Esophagus muscularis mucosa (tissue), 4 donors: ENCODE data around the gene RIOK2. TPM values are rescaled to one million over a fixed set of nuclear protein-coding genes. Genes with fewer than 3 reads are reported as not detected.
"Not testable (repeated sequence)": the region's sequence is repeated elsewhere in the genome, so short reads cannot be mapped to it uniquely, and the experiment has no call there.

Experiments used
- DNase-seq: peaks from one replicate; pipeline ENCODE4 v3.0.0-alpha.2; 2017; ENCODE audit errors: extremely low spot score
- H3K27ac ChIP-seq, 4 donors: fragments of 200-600 bp; sonication (generic); replicated peaks in 1 of 4; 1 replicate in 3 of 4; 2 replicates in 1 of 4; pipeline ENCODE4 v1.5.1; 2016 to 2019; ENCODE audit warnings: mild to moderate bottlenecking in 1 of 4
- H3K27me3 ChIP-seq, 4 donors: fragments of 200-600 bp; sonication (generic); one replicate each; pipeline versions ENCODE4 v1.5.1 to v1.6.0; 2016 to 2019
- H3K36me3 ChIP-seq, 4 donors: fragments of 200-600 bp; sonication (generic); one replicate each; pipeline ENCODE4 v1.5.1; 2016 to 2019
- H3K4me1 ChIP-seq, 4 donors: fragments of 200-600 bp; sonication (generic); one replicate each; pipeline ENCODE4 v1.5.1; 2016 to 2019
- H3K4me3 ChIP-seq, 4 donors: fragments of 200-600 bp; sonication (generic); 1 replicate in 2 of 4; 2 replicates in 2 of 4; pipeline ENCODE4 v1.5.1; 2016 to 2019; ENCODE audit warnings: mild to moderate bottlenecking in 4 of 4, moderate library complexity in 1 of 4
- H3K9me3 ChIP-seq, 4 donors: fragments of 200-600 bp; sonication (generic); 1 replicate in 3 of 4; 2 replicates in 1 of 4; pipeline ENCODE4 v1.5.1; 2016 to 2019
- EP300 ChIP-seq: sonication (generic); formaldehyde crosslinking; IDR thresholded peaks from one replicate; pipeline ENCODE4 v1.6.1; 2017; ENCODE audit warnings: antibody characterized with exemption
- POLR2A ChIP-seq: fragments of 450-650 bp; IDR thresholded peaks from one replicate; pipeline ENCODE4 v1.6.1; 2017; ENCODE audit warnings: antibody characterized with exemption, moderate library complexity, mild to moderate bottlenecking, low read depth
- POLR2AphosphoS5 ChIP-seq, 2 donors: sonication (generic); formaldehyde crosslinking; IDR thresholded peaks; one replicate each; pipeline ENCODE4 v1.6.1; 2017; ENCODE audit warnings: antibody characterized with exemption in 2 of 2
- WGBS: methylation state at CpG from one replicate; pipeline ENCODE4 v1.1.5; 2018; 5-methylcytosine and 5-hydroxymethylcytosine counted together
- intact Hi-C: fragments of 100-400 bp; cut with DNase I; formaldehyde crosslinking; loops from one replicate; pipeline ENCODE4 v1.15.1; 2023
- total RNA-seq, 4 donors: library from RNA; depleted of rRNA; stranded (reverse); fragments of >200 nt; gene quantifications; one replicate each; pipeline versions ENCODE4 v1.1.0 to v1.2.1, GENCODE V29; 2016
- TF ChIP-seq, protein P1 (sequence below), 3 experiments: fragments of 200-600 bp in 2 of 3; fragments of 450-650 bp in 1 of 3; sonication (generic) in 2 of 3; IDR thresholded peaks; one replicate each; pipeline ENCODE4 v1.5.1; 2017 to 2019; ENCODE audit warnings: antibody characterized with exemption in 3 of 3, mild to moderate bottlenecking in 2 of 3, moderate library complexity in 1 of 3

RIOK2 gene
- total RNA-seq, 4 donors from 2014 or later: 9.4 to 28.8 (median 18.7) TPM

- H3K27me3 ChIP-seq: no peaks in the 10 kb centered on the region
- TF ChIP-seq, protein P1, sequence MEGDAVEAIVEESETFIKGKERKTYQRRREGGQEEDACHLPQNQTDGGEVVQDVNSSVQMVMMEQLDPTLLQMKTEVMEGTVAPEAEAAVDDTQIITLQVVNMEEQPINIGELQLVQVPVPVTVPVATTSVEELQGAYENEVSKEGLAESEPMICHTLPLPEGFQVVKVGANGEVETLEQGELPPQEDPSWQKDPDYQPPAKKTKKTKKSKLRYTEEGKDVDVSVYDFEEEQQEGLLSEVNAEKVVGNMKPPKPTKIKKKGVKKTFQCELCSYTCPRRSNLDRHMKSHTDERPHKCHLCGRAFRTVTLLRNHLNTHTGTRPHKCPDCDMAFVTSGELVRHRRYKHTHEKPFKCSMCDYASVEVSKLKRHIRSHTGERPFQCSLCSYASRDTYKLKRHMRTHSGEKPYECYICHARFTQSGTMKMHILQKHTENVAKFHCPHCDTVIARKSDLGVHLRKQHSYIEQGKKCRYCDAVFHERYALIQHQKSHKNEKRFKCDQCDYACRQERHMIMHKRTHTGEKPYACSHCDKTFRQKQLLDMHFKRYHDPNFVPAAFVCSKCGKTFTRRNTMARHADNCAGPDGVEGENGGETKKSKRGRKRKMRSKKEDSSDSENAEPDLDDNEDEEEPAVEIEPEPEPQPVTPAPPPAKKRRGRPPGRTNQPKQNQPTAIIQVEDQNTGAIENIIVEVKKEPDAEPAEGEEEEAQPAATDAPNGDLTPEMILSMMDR (IDR thresholded peaks at IDR 0.05): no peak
- no peak for TF ChIP-seq EP300
- no peak for TF ChIP-seq POLR2AphosphoS5 (IDR thresholded peaks at IDR 0.05)
- no peak for TF ChIP-seq POLR2A
- H3K9me3 ChIP-seq: peaks cover 0 to 6% (median 0%) of the 10 kb centered on the region in 4 donors
- H3K27ac ChIP-seq: no peak overlapping the region
- WGBS: 98% methylated on average over 5 of the region's 6 CpGs
- DNase-seq: no peak
- H3K4me1 ChIP-seq: no peaks in the 10 kb centered on the region
- intact Hi-C loops: no loop called here
- H3K4me3 ChIP-seq: no peak overlapping the region
- H3K36me3 ChIP-seq: no peaks in the 10 kb centered on the region
Observed at GRCh38 chr5:97208184-97208713, 25.2 kb upstream of the RIOK2 start.

DNA sequence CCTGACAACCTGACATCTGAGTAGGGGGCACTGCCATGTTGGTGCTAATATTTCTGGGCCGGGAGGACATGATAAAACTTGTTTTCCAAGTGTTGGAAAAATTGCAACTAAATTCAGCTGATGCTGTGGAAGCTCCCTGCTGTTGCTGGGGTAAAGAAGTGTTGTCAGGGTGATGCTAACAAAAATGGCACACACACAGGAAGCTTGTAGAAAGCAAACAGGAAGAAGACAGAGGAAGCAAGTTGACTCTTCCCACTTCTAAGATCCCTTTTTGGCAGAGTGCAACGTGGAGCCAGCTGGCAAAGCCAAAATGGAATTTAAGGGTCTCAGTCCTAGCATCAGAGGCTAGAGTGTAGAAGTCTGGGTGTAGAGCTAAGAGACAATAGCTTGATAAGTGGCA lies 11.3 kb upstream of the RIOK2 start:
- H3K9me3 ChIP-seq: no peaks in the 10 kb centered on the region
- intact Hi-C loops: no loop called here
- no peaks in the 10 kb centered on the region for H3K27me3 ChIP-seq
- TF ChIP-seq EP300: no peak
- TF ChIP-seq POLR2AphosphoS5 (IDR thresholded peaks at IDR 0.05): no peak
- TF ChIP-seq, protein P1 (IDR thresholded peaks at IDR 0.05): no peak
- no peak for TF ChIP-seq POLR2A
- H3K4me1 ChIP-seq: no peaks in the 10 kb centered on the region
- DNase-seq: no peak
- no peak overlapping the region for H3K4me3 ChIP-seq
- H3K27ac ChIP-seq: no peak overlapping the region
- H3K36me3 ChIP-seq: no peaks in the 10 kb centered on the region
- 39% methylated on average over 2 of the region's 2 CpGs for WGBS

- H3K27me3 ChIP-seq: no peaks in the 10 kb centered on the region
- intact Hi-C loops: no loop called here
- no peak for DNase-seq
- TF ChIP-seq EP300 (no peak), POLR2AphosphoS5 (IDR thresholded peaks at IDR 0.05) (no peak), POLR2A (no peak)
- TF ChIP-seq, protein P1 (IDR thresholded peaks at IDR 0.05): no peak
- H3K9me3 ChIP-seq: no peaks in the 10 kb centered on the region
- 76% methylated on average over 4 of the region's 4 CpGs for WGBS
- no peaks in the 10 kb centered on the region for H3K4me1 ChIP-seq
- H3K36me3 ChIP-seq: no peaks in the 10 kb centered on the region
- no peak overlapping the region for H3K4me3 ChIP-seq
- no peak overlapping the region for H3K27ac ChIP-seq
Observed at GRCh38 chr5:97193355-97193688, 10.3 kb upstream of the RIOK2 start.

GRCh38 chr5:97192580-97193354 lies 9.7 kb upstream of the RIOK2 start:
- no peaks in the 10 kb centered on the region for H3K9me3 ChIP-seq
- no peak overlapping the region for H3K4me3 ChIP-seq
- no peak for DNase-seq
- intact Hi-C loops: no loop called here
- TF ChIP-seq EP300 (no peak), POLR2AphosphoS5 (IDR thresholded peaks at IDR 0.05) (no peak), POLR2A (no peak)
- TF ChIP-seq, protein P1 (IDR thresholded peaks at IDR 0.05): no peak
- WGBS: 39% methylated on average over 3 of the region's 5 CpGs
- H3K4me1 ChIP-seq: no peaks in the 10 kb centered on the region
- no peaks in the 10 kb centered on the region for H3K36me3 ChIP-seq
- no peak overlapping the region for H3K27ac ChIP-seq
- no peaks in the 10 kb centered on the region for H3K27me3 ChIP-seq

DNA sequence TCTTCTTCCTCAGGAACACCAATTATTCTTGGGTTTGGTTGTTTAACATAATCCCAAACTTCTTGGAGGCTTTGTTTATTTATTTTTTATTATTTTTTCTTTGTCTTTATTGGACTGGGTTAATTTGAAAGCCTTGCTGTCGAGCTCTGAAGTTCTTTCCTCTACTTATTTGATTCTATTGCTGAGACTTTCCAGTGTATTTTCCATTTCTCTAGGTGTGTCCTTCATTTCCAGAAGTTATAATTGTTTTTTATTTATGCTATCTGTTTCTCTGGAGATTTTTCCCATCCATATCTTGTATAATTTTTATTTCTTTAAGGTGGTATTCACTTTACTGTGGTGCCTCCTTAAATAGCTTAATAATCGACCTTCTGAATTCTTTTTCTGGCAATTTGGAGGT lies 8.8 kb upstream of the RIOK2 start:
- TF ChIP-seq POLR2A (no peak), EP300 (no peak), POLR2AphosphoS5 (IDR thresholded peaks at IDR 0.05) (no peak)
- TF ChIP-seq, protein P1 (IDR thresholded peaks at IDR 0.05): no peak

DNA sequence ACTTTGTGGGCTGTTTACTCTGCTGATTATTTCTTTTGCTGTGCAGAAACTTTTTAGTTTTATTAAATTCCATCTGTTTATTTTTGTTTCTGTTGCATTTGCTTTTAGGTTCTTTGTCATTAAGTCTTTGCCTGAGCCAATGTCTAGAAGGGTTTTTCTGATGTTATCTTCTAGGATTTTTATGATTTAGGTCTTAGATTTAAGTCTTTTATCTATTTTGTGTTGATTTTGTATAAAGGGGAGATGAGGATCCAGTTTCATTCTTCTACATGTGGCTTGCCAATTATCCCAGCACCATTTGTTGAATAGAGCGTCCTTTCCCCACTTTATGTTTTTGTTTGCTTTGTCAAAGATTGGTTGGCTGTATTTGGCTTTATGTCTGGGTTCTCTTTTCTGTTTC lies 6.5 kb upstream of the RIOK2 start:
- H3K4me1 ChIP-seq, H3K36me3 ChIP-seq, H3K27me3 ChIP-seq, DNase-seq, H3K9me3 ChIP-seq, H3K4me3 ChIP-seq, intact Hi-C loops, H3K27ac ChIP-seq: not testable (repeated sequence)
- WGBS: 100% methylated on average over 1 of the region's 1 CpG

More for the DNA sequence above, 8.8 kb upstream of the RIOK2 start:
- Histone ChIP-seq H3K27ac (no peak overlapping the region), H3K27me3 (no peaks in the 10 kb centered on the region), H3K4me1 (no peaks in the 10 kb centered on the region), H3K9me3 (no peaks in the 10 kb centered on the region), H3K4me3 (no peak overlapping the region), H3K36me3 (no peaks in the 10 kb centered on the region)
- DNase-seq: no peak
- 83% methylated on average over 2 of the region's 2 CpGs for WGBS
- intact Hi-C loops: no loop called here
